Glomerular endothelial cell (primary cell): Measurements from ENCODE around the gene HTRA3. TPM values are rescaled to one million over a fixed set of nuclear protein-coding genes. Genes with fewer than 3 reads are reported as not detected.

Source experiments
- DNase-seq: peaks from one replicate; pipeline ENCODE4 v3.0.0-alpha.2; 2011; ENCODE audit warnings: low read depth, low spot score; ENCODE audit errors: extremely low read depth
- total RNA-seq: library from RNA; depleted of rRNA; stranded (reverse); fragments of >200 nt; gene quantifications from 2 replicates; pipeline ENCODE4 v1.2.3, GENCODE V29; 2015

The HTRA3 gene
- total RNA-seq, 1 donor from 2014 or later: 74.5 TPM

DNA sequence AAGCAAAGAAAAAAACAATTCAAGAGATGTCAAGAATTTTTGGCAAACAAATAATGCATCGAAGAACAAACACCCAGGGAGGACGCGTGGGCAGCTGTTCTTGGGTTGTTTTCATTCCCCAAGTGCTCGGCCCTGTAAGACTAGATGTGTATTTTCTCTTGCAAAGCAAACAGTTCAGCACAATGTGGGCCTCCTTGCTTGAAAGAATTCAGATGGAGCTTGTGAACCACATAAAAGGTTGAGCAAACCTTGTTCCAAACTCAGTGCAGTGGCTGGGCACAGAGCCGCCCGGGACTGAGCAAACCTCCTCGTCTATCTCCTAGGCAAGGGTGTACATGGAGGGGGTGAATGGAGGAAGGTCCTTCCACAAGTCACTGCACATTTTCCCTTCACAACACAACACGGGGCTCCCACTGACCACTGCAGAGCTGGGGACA lies 82.4 kb downstream of the HTRA3 start:
- no peak for DNase-seq

GRCh38 chr4:8352368-8353157 lies 83.0 kb downstream of the HTRA3 start:
- no peak for DNase-seq

DNA sequence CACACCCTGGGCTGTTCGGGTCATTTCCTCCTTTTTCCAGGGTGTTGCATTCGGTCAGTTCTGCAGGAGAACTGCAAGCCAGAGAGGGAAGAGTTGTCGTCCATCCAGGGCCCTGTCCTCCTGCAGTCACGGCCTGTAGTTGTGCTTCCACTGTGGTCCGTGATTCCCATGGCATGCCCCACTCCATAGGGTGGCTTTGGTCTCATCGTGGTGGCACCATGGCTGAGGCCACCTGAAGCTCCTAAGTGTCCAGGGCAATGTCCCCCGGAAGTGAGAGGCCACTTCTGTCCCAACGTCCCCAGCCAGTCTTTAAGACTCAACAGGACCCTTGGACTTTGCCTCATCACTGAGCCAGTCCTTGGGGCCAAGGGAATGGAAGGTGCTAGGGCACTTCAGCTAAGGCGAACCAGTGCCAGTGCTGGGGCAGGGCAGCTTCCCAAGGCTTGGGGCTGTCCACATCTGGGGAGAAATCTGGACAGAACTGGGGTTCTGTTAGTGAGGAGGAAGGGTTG lies 83.7 kb downstream of the HTRA3 start:
- no peak for DNase-seq

DNA sequence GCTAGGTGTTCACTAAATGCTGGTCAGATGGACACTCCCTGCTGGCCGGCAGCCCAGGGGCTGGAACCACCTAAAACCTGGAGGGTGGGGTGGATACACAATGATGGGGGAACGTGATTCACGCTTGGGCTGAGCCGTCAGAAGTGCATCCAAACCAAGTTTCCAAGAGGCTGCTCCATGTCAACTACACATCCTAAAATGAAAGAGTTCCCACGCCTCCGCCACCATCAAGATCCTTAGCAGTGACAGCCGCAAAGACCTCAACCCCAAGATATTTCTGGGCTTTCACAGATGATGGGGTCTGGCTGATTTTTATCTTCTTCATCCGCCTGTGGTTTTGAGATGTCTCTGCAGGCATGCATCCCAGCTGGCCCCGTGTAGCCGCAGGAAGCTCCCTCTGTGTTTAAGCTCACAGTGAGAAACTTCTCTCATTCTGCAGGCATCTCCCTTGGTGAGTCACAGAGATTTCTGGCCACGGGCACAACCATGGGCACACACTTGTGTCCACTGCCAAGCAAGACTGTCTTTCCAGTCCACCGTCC lies 84.4 kb downstream of the HTRA3 start:
- no peak for DNase-seq

DNA sequence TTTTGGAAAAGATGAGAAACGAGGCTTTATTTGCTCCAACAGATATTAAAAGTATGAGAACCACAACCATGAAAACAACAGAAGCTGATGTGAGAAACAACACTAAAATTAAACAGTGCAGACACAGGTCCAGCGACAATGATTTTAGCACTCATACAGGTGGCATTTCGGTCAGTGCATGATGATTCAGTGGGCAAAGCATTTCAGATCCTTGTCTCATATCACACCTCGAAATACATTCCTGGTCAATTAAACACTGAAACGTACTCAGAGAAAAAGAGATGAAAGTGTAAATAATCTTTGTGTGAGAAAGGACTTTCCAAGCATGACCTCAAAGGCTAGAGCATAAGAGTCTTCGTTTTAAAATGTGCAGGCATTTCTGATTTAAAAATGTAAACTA lies 85.8 kb downstream of the HTRA3 start:
- DNase-seq: no peak

DNA sequence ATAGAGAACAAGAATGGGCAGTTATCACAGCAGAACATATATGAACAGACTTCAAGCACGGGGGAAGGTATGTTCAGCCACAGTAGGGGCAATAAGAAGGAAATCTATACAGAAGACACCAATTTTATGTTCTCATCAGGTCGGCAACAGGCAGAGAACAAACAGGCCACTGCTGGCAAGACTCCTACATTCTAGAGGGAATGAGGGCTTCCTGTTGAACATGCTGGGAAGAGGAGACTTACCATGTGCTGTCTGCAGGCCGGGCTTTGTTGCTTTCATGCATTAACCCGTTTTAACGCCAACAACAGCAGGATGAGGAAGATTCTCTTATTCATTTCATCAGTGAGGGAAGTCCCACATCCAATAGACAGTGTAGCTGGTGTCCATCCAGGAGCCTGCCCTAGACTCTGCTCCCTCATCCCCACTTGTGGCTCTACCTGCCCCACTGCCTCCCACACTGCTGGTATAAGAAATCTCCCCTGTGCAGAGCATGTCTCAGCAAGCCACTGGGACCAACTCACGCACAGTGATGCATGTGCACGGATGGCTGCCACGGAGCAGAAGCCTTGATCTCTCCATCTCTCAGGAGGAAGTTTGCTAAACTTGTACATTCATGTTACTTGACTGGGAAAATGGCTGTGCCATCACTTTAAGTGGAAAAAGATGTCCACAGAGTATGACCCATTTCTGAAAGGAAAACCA lies 86.5 kb downstream of the HTRA3 start:
- DNase-seq: no peak

Other genes with a start within 250 kb of the HTRA3 start
- gene ABLIM2, start 110.9 kb upstream of the HTRA3 start, total RNA-seq: 0.29 and 0.99 TPM in 2 replicates
- 91.2 and 227 TPM in 2 replicates for gene SH3TC1, start 70.5 kb upstream of the HTRA3 start, total RNA-seq
- gene ACOX3, start 171.0 kb downstream of the HTRA3 start, total RNA-seq: 31.5 and 35.4 TPM in 2 replicates
- 13.1 and 21.8 TPM in 2 replicates for gene TRMT44, start 171.0 kb downstream of the HTRA3 start, total RNA-seq